A549 (cell line): ENCODE data around the gene SCYL1. TPM values are rescaled to one million over a fixed set of nuclear protein-coding genes. Genes with fewer than 3 reads are reported as not detected.

Experiments used
- ATAC-seq, 2 experiments: fragments of 200-7000 bp in 1 of 2; fragments of >200 bp in 1 of 2; cut with Nextera tagmentation in 1 of 2; cut with Tn5 transposase in 1 of 2; 3 replicates each; pipeline versions ENCODE4 v1.8.0 to v1.9.1; 2018 to 2020; ENCODE audit warnings: mild to moderate bottlenecking in 1 of 2, moderate library complexity in 1 of 2
- CTCF ChIA-PET: fragments of 300-600 bp; sonication (Branson Sonifier 250); formaldehyde crosslinking; extraction: SDS; loops from one replicate; lab custom pipeline; 2021; ENCODE audit warnings: antibody characterized with exemption, inconsistent platforms; lab: Yijun Ruan, JAX
- POLR2A ChIA-PET: fragments of 350-600 bp; formaldehyde crosslinking; extraction: SDS; loops from one replicate; lab custom pipeline; 2021; ENCODE audit warnings: antibody characterized with exemption, inconsistent platforms; lab: Yijun Ruan, JAX
- DNase-seq, 2 experiments: peaks; one replicate each; pipeline versions ENCODE4 v3.0.0 to v3.0.0-alpha.2; 2011 to 2016; ENCODE audit warnings: low read depth in 1 of 2, low spot score in 1 of 2
- FAIRE-seq: peaks from 2 replicates; lab custom pipeline; 2011; peaks lifted over from hg19 to GRCh38; lab: Jason Lieb, UNC
- H3K27ac ChIP-seq, 2 experiments: fragments of >200 bp; sonication (Bioruptor Twin); formaldehyde crosslinking; 3 replicates each; pipeline ENCODE4 v1.5.1; 2016 to 2017
- H3K4me1 ChIP-seq: fragments of >200 bp; sonication (Bioruptor Twin); formaldehyde crosslinking; 3 replicates; pipeline ENCODE4 v1.6.1; 2016
- H3K4me2 ChIP-seq: fragments of >200 bp; sonication (Bioruptor Twin); formaldehyde crosslinking; 3 replicates; pipeline ENCODE4 v1.6.1; 2016
- H3K4me3 ChIP-seq: fragments of >200 bp; sonication (Bioruptor Twin); formaldehyde crosslinking; 3 replicates; pipeline ENCODE4 v1.5.1; 2016
- H3K9me3 ChIP-seq: fragments of >200 bp; sonication (Bioruptor Twin); formaldehyde crosslinking; 3 replicates; pipeline ENCODE4 v1.6.1; 2016
- BHLHE40 ChIP-seq: IDR thresholded peaks from 2 replicates; pipeline ENCODE4 v1.6.1; 2012; ENCODE audit warnings: low read depth, low read length, inconsistent platforms
- CBX2 ChIP-seq: fragments of 200-600 bp; sonication (generic); IDR thresholded peaks from 2 replicates; pipeline ENCODE4 v1.6.1; 2016; ENCODE audit warnings: low read depth, mild to moderate bottlenecking, borderline replicate concordance
- CBX8 ChIP-seq: fragments of 200-600 bp; sonication (generic); IDR thresholded peaks from 2 replicates; pipeline ENCODE4 v1.6.1; 2016
- CHD2 ChIP-seq: fragments of 150-350 bp; IDR thresholded peaks from 2 replicates; pipeline ENCODE4 v1.6.1; 2014; ENCODE audit warnings: low read length; ENCODE audit not compliant: partially characterized antibody
- EHF ChIP-seq: fragments of 250-450 bp; sonication (Bioruptor Pico); IDR thresholded peaks from 2 replicates; pipeline ENCODE4 v1.5.0; 2020; ENCODE audit warnings: mild to moderate bottlenecking
- FOSB ChIP-seq: fragments of 250-450 bp; sonication (Bioruptor Pico); IDR thresholded peaks from 2 replicates; pipeline ENCODE4 v1.5.0; 2020; ENCODE audit warnings: mild to moderate bottlenecking, moderate library complexity
- HMGXB4 ChIP-seq: fragments of 250-450 bp; sonication (Bioruptor Pico); IDR thresholded peaks from 2 replicates; pipeline ENCODE4 v1.5.0; 2021; ENCODE audit warnings: mild to moderate bottlenecking, moderate library complexity, borderline replicate concordance
- HOXA7 ChIP-seq: fragments of 250-450 bp; sonication (Bioruptor Pico); IDR thresholded peaks from 2 replicates; pipeline ENCODE4 v1.5.0; 2020; ENCODE audit warnings: mild to moderate bottlenecking, moderate library complexity
- HOXB13 ChIP-seq: fragments of 250-450 bp; sonication (Bioruptor Pico); IDR thresholded peaks from 2 replicates; pipeline ENCODE4 v1.5.0; 2020; ENCODE audit warnings: low read depth, mild to moderate bottlenecking, moderate library complexity
- HOXB5 ChIP-seq: fragments of 250-450 bp; sonication (Bioruptor Pico); IDR thresholded peaks from 2 replicates; pipeline ENCODE4 v1.5.0; 2020; ENCODE audit warnings: mild to moderate bottlenecking, moderate library complexity
- JUN ChIP-seq, 2 experiments: fragments of >200 bp; sonication (Bioruptor Twin); formaldehyde crosslinking; IDR thresholded peaks; 2 replicates in 1 of 2; 3 replicates in 1 of 2; pipeline ENCODE4 v1.6.1; 2016 to 2017
- KDM1A ChIP-seq: fragments of 200-600 bp; sonication (generic); IDR thresholded peaks from 2 replicates; pipeline ENCODE4 v1.6.1; 2016; ENCODE audit warnings: low read depth, mild to moderate bottlenecking
- MAX ChIP-seq: IDR thresholded peaks from 2 replicates; pipeline ENCODE4 v1.6.1; 2012
- NPAS2 ChIP-seq: fragments of 250-450 bp; sonication (Bioruptor Pico); IDR thresholded peaks from 2 replicates; pipeline ENCODE4 v1.8.0; 2022; ENCODE audit warnings: mild to moderate bottlenecking, moderate library complexity, borderline replicate concordance
- PBX3 ChIP-seq: IDR thresholded peaks from 2 replicates; pipeline ENCODE4 v1.6.1; 2012
- PHF8 ChIP-seq: fragments of 200-600 bp; sonication (generic); IDR thresholded peaks from 2 replicates; pipeline ENCODE4 v1.6.1; 2016; ENCODE audit warnings: low read depth, mild to moderate bottlenecking, antibody characterized with exemption, moderate library complexity, borderline replicate concordance
- RARB ChIP-seq: fragments of 250-450 bp; sonication (Bioruptor Pico); IDR thresholded peaks from 2 replicates; pipeline ENCODE4 v1.8.0; 2021; ENCODE audit warnings: mild to moderate bottlenecking, moderate library complexity
- RCOR1 ChIP-seq: fragments of 150-350 bp; IDR thresholded peaks from 2 replicates; pipeline ENCODE4 v1.6.1; 2014; ENCODE audit warnings: antibody characterized with exemption, low read length, low read depth
- RNF2 ChIP-seq: fragments of 200-600 bp; sonication (generic); IDR thresholded peaks from 2 replicates; pipeline ENCODE4 v1.6.1; 2016; ENCODE audit warnings: low read depth, mild to moderate bottlenecking, antibody characterized with exemption, moderate library complexity, borderline replicate concordance
- SMC3 ChIP-seq: fragments of >200 bp; sonication (Bioruptor Twin); formaldehyde crosslinking; IDR thresholded peaks from 3 replicates; pipeline ENCODE4 v1.6.1; 2018; ENCODE audit warnings: inconsistent platforms
- TFCP2L1 ChIP-seq: fragments of 250-450 bp; sonication (Bioruptor Pico); IDR thresholded peaks from 2 replicates; pipeline ENCODE4 v1.5.0; 2021; ENCODE audit warnings: mild to moderate bottlenecking
- TP53 ChIP-seq: fragments of 250-450 bp; sonication (Bioruptor Pico); IDR thresholded peaks from 2 replicates; pipeline ENCODE4 v1.5.0; 2021; ENCODE audit warnings: mild to moderate bottlenecking, moderate library complexity
- ZC3H11A ChIP-seq: fragments of 450-650 bp; IDR thresholded peaks from 2 replicates; pipeline ENCODE4 v1.6.1; 2014; ENCODE audit warnings: antibody characterized with exemption, mild to moderate bottlenecking
- WGBS: methylation state at CpG from one replicate; pipeline ENCODE4 v1.1.6; 2017; ENCODE audit errors: missing lambda C conversion rate; 5-methylcytosine and 5-hydroxymethylcytosine counted together
- polyA plus RNA-seq, 4 experiments: library from polyadenylated mRNA; depleted of rRNA in 3 of 4; stranded (reverse); fragments of >200 nt; fragmentation: RNase III in 1 of 4; extraction: RNeasy Plus Mini Kit Qiagen cat#74134 plus additional on column Dnase treatment in 1 of 4; gene quantifications; 2 replicates in 3 of 4; 3 replicates in 1 of 4; pipeline ENCODE4 v1.2.3, GENCODE V29; 2011 to 2017
- TF ChIP-seq, protein P1 (sequence below): fragments of 450-650 bp; IDR thresholded peaks from 2 replicates; pipeline ENCODE4 v1.6.1; 2014; ENCODE audit warnings: antibody characterized with exemption
- TF ChIP-seq, protein P2 (sequence below): fragments of 250-450 bp; sonication (Bioruptor Pico); IDR thresholded peaks from 2 replicates; pipeline ENCODE4 v1.5.0; 2020; ENCODE audit warnings: low read depth, mild to moderate bottlenecking, moderate library complexity
- TF ChIP-seq, protein P3 (sequence below): fragments of >200 bp; sonication (Bioruptor Twin); formaldehyde crosslinking; IDR thresholded peaks from 3 replicates; pipeline ENCODE4 v1.6.1; 2016

The SCYL1 gene
- polyA plus RNA-seq, 2 of the 4 experiments (the other 2 are of a cell fraction) = 30.8 to 46.8 TPM

DNA sequence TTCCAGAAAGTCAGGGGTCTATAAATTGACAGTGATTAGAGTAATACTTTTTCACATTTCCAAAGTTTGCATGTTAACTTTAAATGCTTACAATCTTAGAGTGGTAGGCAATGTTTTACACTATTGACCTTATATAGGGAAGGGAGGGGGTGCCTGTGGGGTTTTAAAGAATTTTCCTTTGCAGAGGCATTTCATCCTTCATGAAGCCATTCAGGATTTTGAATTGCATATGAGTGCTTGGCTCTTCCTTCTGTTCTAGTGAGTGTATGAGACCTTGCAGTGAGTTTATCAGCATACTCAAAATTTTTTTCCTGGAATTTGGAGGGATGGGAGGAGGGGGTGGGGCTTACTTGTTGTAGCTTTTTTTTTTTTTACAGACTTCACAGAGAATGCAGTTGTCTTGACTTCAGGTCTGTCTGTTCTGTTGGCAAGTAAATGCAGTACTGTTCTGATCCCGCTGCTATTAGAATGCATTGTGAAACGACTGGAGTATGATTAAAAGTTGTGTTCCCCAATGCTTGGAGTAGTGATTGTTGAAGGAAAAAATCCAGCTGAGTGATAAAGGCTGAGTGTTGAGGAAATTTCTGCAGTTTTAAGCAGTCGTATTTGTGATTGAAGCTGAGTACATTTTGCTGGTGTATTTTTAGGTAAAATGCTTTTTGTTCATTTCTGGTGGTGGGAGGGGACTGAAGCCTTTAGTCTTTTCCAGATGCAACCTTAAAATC lies 20.8 kb upstream of the SCYL1 start (continued):
- no peak for TF ChIP-seq CHD2
- no peak for TF ChIP-seq ZC3H11A

- 2% methylated on average over 8 of the region's 8 CpGs for WGBS
- Histone ChIP-seq H3K27ac (peak overlapping the region; percentile 89 to 100), H3K9me3 (no peaks in the 10 kb centered on the region), H3K4me3 (peak overlapping the region; percentile 90), H3K4me1 (peaks cover 20% of the 10 kb centered on the region), H3K4me2 (peak overlapping the region; percentile 84)
- ChIA-PET POLR2A (interaction anchor here (0.7 to 26.7 kb wide), 9 partner anchors 6 to 151 kb away, joined by 3 to 1006 read pairs (median 270); partner anchors contain the start of genes MALAT1, NEAT1 and TIGD3), CTCF (interaction anchor here (0.9 to 30.0 kb wide), 8 partner anchors 8 to 123 kb away, joined by 3 to 947 read pairs (median 9); partner anchors contain the start of gene NEAT1)
- DNase-seq (peak in 1 of 2 experiments; percentile 54), ATAC-seq (no peak), FAIRE-seq (no peak)
- TF ChIP-seq HOXB5 = peak; percentile 45; the same call in 1 of the 2 replicates
- peak in 1 of 2 experiments; percentile 62; a peak in 3 of 5 replicates for TF ChIP-seq JUN (IDR thresholded peaks at IDR 0.05)
- TF ChIP-seq, protein P1, sequence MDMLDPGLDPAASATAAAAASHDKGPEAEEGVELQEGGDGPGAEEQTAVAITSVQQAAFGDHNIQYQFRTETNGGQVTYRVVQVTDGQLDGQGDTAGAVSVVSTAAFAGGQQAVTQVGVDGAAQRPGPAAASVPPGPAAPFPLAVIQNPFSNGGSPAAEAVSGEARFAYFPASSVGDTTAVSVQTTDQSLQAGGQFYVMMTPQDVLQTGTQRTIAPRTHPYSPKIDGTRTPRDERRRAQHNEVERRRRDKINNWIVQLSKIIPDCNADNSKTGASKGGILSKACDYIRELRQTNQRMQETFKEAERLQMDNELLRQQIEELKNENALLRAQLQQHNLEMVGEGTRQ = no peak
- TF ChIP-seq RNF2 = no peak
- no peak for TF ChIP-seq PBX3
- TF ChIP-seq CBX8 = no peak
- TF ChIP-seq EHF = 0 out of 2 replicates have a peak, but pooled peaks have one; percentile 56
- peak; percentile 95 for TF ChIP-seq TFCP2L1 (CRISPR knock-in tag)
- peak; percentile 97 for TF ChIP-seq HOXA7
- no peak for TF ChIP-seq NPAS2
- TF ChIP-seq, protein P2, sequence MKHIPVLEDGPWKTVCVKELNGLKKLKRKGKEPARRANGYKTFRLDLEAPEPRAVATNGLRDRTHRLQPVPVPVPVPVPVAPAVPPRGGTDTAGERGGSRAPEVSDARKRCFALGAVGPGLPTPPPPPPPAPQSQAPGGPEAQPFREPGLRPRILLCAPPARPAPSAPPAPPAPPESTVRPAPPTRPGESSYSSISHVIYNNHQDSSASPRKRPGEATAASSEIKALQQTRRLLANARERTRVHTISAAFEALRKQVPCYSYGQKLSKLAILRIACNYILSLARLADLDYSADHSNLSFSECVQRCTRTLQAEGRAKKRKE (CRISPR knock-in tag) = peak; percentile 85
- no peak for TF ChIP-seq RCOR1
- no peak for TF ChIP-seq BHLHE40
- TF ChIP-seq, protein P3, sequence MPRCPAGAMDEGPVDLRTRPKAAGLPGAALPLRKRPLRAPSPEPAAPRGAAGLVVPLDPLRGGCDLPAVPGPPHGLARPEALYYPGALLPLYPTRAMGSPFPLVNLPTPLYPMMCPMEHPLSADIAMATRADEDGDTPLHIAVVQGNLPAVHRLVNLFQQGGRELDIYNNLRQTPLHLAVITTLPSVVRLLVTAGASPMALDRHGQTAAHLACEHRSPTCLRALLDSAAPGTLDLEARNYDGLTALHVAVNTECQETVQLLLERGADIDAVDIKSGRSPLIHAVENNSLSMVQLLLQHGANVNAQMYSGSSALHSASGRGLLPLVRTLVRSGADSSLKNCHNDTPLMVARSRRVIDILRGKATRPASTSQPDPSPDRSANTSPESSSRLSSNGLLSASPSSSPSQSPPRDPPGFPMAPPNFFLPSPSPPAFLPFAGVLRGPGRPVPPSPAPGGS = 0 out of 3 replicates have a peak, but pooled peaks have one; percentile 30
- TF ChIP-seq HMGXB4 (CRISPR knock-in tag) = peak; percentile 42; the same call in 1 of the 2 replicates
- TF ChIP-seq TP53 (CRISPR knock-in tag) = peak; percentile 90
- peak; percentile 87 for TF ChIP-seq RARB (CRISPR knock-in tag)
- TF ChIP-seq FOSB (CRISPR knock-in tag) = peak; percentile 96
- no peak for TF ChIP-seq SMC3
- no peak for TF ChIP-seq KDM1A
- 0 out of 2 replicates have a peak, but pooled peaks have one; percentile 10 for TF ChIP-seq HOXB13 (CRISPR knock-in tag)
- no peak for TF ChIP-seq CBX2
- no peak; the same call in 1 of the 2 replicates for TF ChIP-seq PHF8
- 0 out of 2 replicates have a peak, but pooled peaks have one; percentile 28 for TF ChIP-seq MAX
These were observed 20.0 kb upstream of the SCYL1 start for GRCh38 chr11:65504674-65505465.
